NCI-H2081 (cell line): ENCODE measurements around the gene ZNF570.

Experiments
- DNase-seq, 2 experiments: peaks; one replicate each; lab custom pipeline; 2025; lab: John Stamatoyannopoulos, UW

ZNF570 gene

DNA sequence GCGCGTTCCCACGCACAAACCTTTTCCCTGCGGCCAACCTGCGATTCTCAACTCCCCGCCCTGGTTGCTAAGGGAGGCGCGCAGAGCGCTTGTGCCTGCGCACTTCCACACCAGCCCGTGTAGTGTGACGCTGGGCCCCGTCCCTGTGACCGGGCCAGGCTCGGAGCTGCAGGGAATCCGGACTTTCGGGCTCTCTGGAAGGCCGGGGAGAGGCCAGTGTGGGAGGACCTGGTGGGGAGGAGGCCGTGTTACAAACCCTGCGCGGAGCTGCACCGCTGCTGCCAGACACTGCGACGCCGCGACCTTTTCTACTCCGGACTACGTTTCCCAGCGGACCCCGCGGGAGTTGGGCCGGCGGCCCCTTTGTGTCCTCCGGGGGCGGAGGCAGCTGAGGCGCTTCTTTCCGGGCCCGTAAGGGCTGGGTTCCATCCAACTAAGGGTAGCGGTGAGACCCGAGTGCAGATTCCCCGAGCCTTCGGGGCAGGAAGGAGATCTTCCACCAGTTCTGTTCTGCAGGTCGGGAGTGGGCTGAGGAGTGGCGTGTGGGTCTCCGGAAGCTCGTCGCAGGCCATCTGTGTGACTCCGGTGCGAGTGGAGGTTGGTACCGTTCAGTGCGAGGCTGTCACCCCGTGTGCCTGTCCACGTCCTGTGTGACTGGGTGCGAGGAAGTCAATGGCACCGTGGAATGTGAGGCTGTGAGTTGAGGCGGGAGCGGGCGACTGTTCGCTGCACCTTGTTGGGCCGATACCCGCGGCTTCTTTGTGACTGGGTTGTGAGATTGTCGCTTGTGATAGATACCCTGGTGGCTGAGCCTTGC is at the start of gene ZNF570:
TSS of gene ZNF570 (plus strand) at position 396 of the 817 bp plus-strand sequence. CDS start 999 bp downstream, outside the sequence.
- peak; percentile 77 to 89 for DNase-seq

DNA sequence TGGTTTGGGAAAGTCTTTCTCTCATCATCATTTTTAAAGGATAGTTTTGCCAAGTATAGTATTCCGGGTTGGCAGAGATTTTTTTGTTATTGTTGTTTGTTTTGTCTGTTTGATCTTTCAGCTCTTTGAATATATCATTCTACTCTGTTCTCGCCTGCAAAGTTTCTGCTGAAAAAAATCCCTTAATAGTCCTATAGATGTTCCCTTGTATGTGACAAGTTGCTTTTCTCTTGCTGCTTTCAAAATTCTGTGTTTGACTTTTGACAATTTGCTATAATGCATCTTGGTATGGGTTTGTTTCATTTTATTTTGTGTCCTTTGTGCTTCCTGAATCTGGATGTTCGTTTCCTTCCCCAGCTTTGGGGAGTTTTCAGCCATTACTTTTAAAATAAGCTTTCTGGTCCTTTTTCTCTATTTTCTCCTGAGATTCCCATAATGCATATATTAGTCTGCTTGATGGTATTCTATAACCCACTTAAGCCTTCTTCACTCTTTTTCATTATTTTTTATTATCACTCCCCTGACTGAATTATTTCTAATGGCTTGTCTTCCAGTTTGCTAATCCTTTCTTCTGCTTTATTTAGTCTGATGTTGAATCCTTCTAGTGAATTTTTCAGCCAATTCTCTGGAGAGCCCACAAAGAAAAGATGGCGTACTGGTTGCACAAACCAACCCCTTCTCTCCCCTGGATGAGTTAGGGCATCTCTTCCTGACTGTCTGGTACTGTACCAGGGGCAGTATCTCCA is 16.5 kb upstream of the ZNF570 start:
- DNase-seq: no peak

DNA sequence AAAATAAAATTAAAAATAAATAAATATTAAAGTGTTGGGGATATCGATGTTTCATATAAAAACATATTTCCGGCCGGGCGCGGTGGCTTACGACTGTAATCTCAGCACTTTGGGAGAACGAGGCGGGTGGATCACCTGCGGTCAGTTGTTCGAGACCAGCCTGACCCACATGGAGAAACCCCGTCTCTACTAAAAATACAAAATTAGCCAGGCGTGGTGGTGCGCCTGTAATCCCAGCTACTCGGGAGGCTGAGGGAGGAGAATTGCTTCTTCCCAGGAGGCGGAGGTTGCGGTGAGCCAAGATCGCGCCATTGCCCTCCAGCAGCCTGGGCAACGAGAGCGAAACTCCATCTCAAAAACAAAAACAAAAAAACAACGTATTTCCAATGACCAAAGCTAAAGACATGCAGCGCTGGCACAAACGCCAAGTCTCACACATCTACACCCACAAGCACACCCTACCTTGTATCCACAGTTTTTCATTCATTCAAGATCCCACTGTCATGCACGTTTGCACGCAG is 2.8 kb upstream of the ZNF570 start:
- no peak for DNase-seq

DNA sequence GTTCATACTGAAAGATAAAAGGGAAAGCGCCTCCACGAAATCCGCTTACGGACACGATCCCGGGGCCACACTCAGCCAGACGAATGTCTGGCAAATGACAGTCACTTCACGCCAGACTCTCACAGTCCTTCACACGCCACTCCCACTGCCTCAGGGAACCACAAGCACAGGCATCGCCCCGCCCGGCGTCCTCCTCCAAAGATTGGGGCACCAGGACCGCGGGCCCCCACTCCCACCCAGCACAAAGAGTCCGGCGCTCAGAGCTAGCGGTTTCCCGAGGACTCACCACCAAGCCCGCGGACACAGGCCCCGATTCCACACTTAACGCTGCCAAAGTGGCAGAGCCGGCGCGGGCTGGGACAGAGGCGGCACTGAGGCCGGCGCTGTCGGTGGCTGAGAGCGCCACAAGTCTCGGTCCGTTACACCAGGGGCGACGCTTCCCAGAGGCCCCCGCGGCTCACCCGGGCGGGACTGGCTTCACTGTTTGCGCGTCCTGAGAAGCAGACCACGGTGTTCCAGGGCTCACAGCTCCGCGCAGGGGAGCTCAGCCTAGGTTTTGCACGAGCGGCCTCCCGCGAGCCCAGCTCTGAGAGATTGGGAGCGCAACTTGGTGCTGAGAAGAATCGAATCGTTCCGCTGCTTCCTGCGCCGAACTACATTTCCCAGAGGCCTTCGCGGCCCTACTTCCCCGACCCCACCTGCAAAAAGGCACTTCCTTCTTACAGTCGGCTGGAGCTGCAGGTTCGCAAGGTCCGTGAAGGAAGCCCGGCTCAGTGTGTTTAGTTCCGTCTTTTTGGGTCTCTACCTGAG is 2.2 kb upstream of the ZNF570 start, which contains the start of gene ZNF569:
TSS of gene ZNF569 (minus strand) at position 647 of the 810 bp plus-strand sequence. CDS start 22,523 bp downstream, outside the sequence.
- peak; percentile 89 to 95 for DNase-seq

DNA sequence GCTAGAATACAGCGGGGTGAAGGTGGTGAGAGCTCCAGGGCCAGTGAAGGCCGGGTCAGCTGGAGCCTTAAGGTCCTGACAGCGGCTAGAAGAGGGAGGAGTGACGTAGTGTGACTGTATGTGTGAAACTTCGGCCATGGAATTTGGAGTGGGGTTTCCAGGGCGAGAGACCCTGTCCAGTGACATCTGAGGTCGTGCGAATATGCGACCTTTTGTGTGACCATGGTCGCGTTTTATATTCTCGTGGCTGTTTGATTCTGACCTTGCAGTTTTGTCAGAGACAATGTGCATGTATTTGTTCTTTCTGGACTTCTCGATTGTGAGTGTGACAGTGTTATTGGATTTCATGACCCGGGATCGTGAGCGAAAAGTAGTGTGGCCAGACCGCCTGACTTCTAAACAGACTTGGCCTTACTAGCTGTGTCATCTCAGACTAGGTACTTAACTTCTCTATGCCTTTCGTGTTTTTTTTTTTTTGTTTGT is 1.5 kb upstream of the ZNF570 start:
- DNase-seq: no peak

DNA sequence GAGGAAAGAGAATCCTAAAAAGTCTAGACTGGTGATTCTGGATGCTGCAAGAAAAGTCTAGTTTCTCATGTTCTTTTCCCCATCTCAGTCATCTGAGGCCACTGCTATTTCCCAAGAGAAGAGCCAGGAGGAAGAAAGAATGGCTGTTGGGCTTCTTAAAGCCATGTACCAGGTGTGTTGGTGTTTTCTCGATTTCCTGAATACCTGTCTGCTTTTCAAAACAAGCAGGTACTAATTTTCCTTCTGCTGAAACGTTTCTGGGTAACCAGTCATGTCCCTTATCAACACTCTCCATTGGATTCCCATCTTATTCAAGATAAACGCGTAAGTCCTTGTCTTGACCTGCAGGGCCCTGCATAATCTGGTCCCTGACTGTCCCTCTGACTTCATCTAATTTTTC is 1.1 kb downstream of the ZNF570 start:
- no peak for DNase-seq

DNA sequence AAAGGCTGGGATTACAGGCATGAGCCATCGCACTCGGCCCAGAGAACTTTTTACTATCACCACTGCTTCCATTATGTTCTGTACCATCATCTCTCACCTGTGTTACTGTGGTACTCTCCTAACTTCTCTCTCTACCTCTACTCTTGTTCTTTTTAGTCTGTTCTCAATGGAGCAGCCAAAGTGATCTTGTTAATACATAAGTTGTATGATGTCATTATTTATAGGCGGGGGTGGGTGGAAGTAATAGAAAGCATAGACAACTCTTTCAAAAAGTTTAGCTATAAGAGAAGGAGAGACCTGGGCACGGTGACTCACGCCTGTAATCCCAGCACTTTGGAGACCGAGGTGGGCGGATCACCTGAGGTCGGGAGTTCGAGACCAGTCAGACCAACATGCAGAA is 3.0 kb downstream of the ZNF570 start:
- DNase-seq: no peak

DNA sequence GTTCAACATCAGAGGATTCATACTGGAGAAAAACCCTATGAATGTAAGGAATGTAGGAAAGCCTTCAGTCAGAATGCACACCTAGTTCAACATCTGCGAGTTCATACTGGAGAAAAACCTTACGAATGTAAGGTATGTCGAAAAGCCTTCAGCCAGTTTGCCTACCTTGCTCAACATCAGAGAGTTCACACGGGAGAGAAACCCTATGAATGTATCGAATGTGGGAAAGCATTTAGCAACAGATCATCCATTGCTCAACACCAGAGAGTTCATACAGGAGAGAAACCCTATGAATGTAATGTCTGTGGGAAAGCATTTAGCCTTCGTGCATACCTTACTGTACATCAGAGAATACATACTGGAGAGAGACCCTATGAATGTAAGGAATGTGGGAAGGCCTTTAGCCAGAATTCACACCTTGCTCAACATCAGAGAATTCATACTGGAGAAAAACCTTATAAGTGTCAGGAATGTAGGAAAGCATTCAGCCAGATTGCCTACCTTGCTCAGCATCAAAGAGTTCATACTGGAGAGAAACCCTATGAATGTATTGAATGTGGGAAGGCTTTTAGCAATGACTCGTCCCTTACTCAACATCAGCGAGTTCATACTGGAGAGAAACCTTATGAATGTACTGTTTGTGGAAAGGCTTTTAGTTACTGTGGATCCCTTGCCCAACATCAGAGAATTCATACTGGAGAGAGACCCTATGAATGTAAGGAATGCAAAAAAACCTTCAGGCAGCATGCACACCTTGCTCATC is 15.4 kb downstream of the ZNF570 start:
- DNase-seq: no peak

GRCh38 chr19:37492213-37492612 is 23.1 kb downstream of the ZNF570 start:
- no peak for DNase-seq

- no peak for DNase-seq
Observed at GRCh38 chr19:37505958-37506386, 36.8 kb downstream of the ZNF570 start.

DNA sequence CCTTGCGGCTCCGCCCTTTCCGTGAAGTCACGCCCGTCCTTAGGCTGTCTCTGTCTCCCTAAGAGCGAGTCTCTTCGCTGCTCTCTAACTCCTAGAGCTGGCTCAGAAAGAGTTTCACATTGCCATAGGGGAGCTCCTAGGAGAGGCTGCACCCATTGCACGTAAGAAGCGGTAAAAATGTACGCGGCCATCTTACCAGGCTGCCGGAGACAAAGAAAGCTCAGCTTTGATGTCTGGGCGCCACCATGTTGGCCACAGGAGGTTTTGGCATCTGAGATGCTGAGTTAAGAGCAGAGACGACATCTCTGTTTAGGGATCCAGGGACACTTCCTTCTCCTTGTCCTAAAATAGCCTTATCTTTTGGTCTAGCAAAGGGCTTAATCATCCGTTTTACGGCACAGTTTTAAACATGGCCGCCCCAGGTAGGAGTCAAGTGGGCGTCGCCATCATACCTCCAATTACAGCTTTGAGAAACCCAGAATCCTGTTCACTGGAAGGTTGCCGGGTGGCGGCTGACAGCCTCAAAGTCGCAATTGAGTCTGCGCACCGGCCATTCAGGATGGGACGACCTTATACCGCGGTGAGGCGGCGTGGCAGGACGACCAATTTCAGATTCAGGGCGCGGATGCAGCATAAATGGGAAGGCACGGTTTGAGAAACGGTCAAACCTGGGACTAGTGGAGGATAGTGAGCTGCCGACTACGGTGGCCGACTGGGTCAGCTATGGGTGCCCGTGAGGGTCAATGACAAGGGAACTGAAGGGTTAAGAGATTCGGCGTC is 37.4 kb downstream of the ZNF570 start, which contains the start of gene ZNF793:
TSS of gene ZNF793 (plus strand) at position 553 of the 780 bp plus-strand sequence. CDS start 16,501 bp downstream, outside the sequence.
- peak; percentile 82 to 92 for DNase-seq

DNA sequence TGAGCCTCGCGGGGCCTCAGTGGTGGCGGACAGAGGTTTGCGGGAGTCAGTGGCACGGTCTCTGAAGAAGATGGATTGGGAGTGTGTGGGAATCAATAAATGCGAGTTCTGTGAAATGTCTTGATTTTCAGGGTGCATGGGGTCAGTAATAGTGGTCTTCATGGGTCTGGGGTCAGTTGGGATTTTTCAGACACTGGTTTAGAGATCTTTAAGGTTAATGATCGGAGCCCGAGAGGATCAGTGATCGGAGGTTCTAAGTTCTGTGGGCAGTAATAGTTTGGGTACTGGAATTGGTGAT is 38.0 kb downstream of the ZNF570 start:
- no peak for DNase-seq

- DNase-seq: no peak
Observed at GRCh38 chr19:37511186-37511585, 42.0 kb downstream of the ZNF570 start.

DNA sequence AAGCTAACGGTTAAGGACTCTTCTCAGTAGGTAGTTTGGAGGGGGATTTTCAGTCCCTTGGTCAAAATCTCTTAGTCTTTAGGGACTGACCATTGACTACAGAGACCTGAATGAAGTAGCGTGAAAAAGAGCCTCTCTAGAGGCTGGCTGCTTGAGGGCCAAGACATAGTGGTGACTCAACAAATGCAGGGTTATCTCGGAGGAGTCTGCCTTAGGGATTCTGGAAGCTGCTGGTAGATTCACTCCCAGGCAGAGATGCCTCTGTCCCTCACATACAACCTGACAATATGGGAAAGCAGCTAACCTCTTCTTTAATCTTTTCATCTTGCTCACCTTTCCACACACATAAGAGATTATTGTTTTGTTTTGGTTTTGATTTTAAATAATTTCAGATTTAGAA is 42.7 kb downstream of the ZNF570 start:
- DNase-seq: no peak

DNA sequence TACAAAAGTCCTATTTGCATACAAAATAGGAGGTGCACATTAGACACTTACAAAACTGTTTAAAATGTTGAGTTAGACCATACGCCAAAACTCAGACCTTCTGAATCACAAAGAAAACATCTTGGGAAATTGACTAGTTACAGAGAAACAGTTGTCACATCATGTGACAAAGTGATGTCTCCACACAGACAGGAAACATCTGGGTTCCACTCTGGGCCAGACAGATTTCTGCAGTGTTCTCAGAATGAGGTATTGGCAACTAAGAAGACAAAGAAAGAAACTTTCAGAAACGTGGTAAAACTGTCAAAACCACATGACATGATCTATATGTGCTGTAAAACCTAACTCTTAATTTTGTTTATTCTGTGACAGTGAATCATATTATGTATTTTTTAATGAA is 44.2 kb downstream of the ZNF570 start:
- no peak for DNase-seq

GRCh38 chr19:37519890-37520289 is 50.7 kb downstream of the ZNF570 start:
- no peak for DNase-seq

DNA sequence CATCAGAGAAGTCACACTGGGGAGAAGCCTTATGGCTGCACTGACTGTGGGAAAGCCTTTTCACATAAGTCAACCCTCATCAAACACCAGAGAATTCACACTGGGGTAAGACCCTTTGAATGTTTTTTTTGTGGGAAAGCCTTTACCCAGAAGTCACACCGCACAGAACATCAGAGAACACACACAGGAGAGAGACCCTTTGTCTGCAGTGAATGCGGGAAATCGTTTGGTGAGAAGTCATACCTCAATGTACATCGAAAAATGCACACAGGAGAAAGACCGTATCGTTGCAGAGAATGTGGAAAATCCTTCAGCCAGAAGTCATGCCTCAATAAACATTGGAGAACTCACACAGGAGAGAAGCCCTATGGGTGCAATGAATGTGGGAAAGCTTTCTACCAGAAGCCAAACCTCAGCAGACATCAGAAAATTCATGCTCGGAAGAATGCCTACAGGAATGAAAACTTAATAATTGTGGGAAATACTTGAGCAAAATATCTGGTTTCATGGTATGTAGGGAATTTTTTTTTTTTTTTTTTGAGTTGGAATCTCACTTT is 68.3 kb downstream of the ZNF570 start:
- DNase-seq: no peak
